Fibroblast of lung (primary cell): ENCODE data around the gene CCDC158. TPM values are rescaled to one million over a fixed set of nuclear protein-coding genes. Genes with fewer than 3 reads are reported as not detected.

Experiments
- DNase-seq, 2 donors: peaks; one replicate each; pipeline versions ENCODE4 v3.0.0 to v3.0.0-alpha.2; 2010; ENCODE audit warnings: low read depth in 2 of 2
- H2AFZ ChIP-seq: 2 replicates; pipeline ENCODE4 v1.5.1; 2012; ENCODE audit warnings: low read length, control low read depth, inconsistent platforms
- H3K27ac ChIP-seq: 2 replicates; pipeline ENCODE4 v1.5.1; 2011; ENCODE audit warnings: low read length, control low read depth; ENCODE audit not compliant: insufficient read depth
- H3K27me3 ChIP-seq: 2 replicates; pipeline ENCODE4 v1.5.1; 2011; ENCODE audit warnings: mild to moderate bottlenecking, low read length; ENCODE audit not compliant: control insufficient read depth, insufficient read depth
- H3K36me3 ChIP-seq: 2 replicates; pipeline ENCODE4 v1.5.1; 2011; ENCODE audit warnings: low read length; ENCODE audit not compliant: control insufficient read depth, insufficient read depth
- H3K4me1 ChIP-seq: 2 replicates; pipeline ENCODE4 v1.5.1; 2011; ENCODE audit warnings: low read length; ENCODE audit not compliant: control insufficient read depth, insufficient read depth; ENCODE audit errors: extremely low read depth
- H3K4me2 ChIP-seq: 2 replicates; pipeline ENCODE4 v1.5.1; 2011; ENCODE audit warnings: low read length, control low read depth; ENCODE audit not compliant: insufficient read depth; ENCODE audit errors: extremely low read depth
- H3K4me3 ChIP-seq, 4 experiments: fragments of 200-600 bp in 1 of 4; sonication (generic) in 1 of 4; replicated peaks in 1 of 4; 2 replicates each; pipeline ENCODE4 v1.5.1; 2011 to 2016; ENCODE audit warnings: low read length in 4 of 4, low read depth in 3 of 4, mild to moderate bottlenecking in 3 of 4, control low read depth in 2 of 4, inconsistent platforms in 1 of 4, mixed read lengths in 1 of 4; ENCODE audit not compliant: insufficient read depth in 1 of 4; ENCODE audit errors: control extremely low read depth in 1 of 4
- H3K79me2 ChIP-seq: 2 replicates; pipeline ENCODE4 v1.5.1; 2012; ENCODE audit warnings: mild to moderate bottlenecking, low read length, inconsistent platforms; ENCODE audit not compliant: control insufficient read depth, insufficient read depth
- H3K9ac ChIP-seq: 2 replicates; pipeline ENCODE4 v1.5.1; 2011; ENCODE audit warnings: mild to moderate bottlenecking, low read length, control low read depth; ENCODE audit not compliant: insufficient read depth
- H3K9me3 ChIP-seq: 2 replicates; pipeline ENCODE4 v1.5.1; 2012; ENCODE audit warnings: low read depth, low read length; ENCODE audit not compliant: control insufficient read depth, insufficient read depth
- H4K20me1 ChIP-seq: 2 replicates; pipeline ENCODE4 v1.5.1; 2011; ENCODE audit warnings: low read length; ENCODE audit not compliant: control insufficient read depth, insufficient read depth; ENCODE audit errors: extremely low read depth
- CTCF ChIP-seq, 2 donors: IDR thresholded peaks in 1 of 2; conservative IDR thresholded peaks in 1 of 2; 1 replicate in 1 of 2; 2 replicates in 1 of 2; pipeline ENCODE4 v1.5.1; 2011 to 2012; ENCODE audit warnings: low read length in 2 of 2, control low read depth in 1 of 2, inconsistent platforms in 1 of 2, low read depth in 1 of 2, mild to moderate bottlenecking in 1 of 2
- EZH2 ChIP-seq: IDR thresholded peaks from 2 replicates; pipeline ENCODE4 v1.5.1; 2012; ENCODE audit warnings: low read length, control low read depth, mild to moderate bottlenecking; ENCODE audit errors: missing control alignments
- polyA plus RNA-seq, 2 donors: library from polyadenylated mRNA; depleted of rRNA in 1 of 2; stranded (reverse) in 1 of 2; unstranded in 1 of 2; fragments of >200 nt; gene quantifications; 2 replicates each; pipeline ENCODE4 v1.2.1, GENCODE V29; 2011 to 2012; ENCODE audit warnings: missing spikeins in 1 of 2
- total RNA-seq: library from RNA; depleted of rRNA; stranded (reverse); fragments of >200 nt; gene quantifications from 2 replicates; pipeline ENCODE4 v1.2.1, GENCODE V29; 2014

Gene CCDC158
- total and polyA plus RNA-seq, 2 donors (not counting 1 experiment from before 2014, with no cell fraction given) = 0.15 to 1.5 TPM

DNA sequence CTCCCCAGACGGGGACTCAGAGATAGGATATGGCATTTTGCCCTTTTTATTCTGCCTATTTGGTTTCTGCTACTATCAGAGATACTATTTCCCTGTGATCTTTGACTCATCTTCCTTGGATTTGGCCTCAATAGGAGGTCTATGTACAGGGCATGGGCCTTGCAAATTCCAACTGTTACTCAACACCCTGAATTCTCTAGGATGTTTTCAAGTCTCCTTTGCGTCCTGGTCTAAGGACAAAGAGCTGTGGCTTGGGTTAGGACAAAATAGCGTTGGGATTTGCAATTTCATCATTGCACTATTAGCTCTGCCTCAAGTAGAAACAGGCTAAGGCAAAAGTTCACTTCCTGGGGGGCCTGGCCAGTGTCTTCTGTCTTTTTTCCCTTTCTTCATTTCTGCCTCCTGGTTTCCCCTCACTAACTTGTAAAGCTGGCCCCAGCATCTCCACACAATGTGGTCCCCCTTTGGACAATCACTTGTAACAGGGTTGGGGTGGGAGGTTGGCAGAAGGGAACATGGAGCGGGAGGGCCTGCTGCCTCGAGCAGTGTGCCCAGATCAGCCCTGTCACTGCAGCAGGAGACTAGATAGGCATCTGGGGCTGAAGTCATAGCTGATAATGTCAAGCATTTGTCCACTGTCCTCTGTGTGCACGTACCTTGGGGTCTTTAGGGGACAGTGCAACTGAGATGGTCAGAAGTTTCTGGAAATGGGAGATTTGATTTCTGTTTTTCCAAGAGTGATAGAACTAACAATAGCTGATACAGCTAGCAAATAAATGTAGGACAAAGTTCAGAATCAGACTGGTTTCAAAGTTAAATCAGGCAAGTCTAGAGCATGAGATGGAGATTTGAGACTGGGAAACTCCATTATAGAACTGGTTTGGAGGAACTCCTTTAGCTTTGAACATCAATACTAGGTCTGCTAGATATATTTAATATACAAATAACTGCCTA is 140.2 kb downstream of the CCDC158 start:
- TF ChIP-seq EZH2 = no peak
- Histone ChIP-seq H3K27me3 (no peaks in the 10 kb centered on the region), H2AFZ (no peak overlapping the region), H3K36me3 (no peaks in the 10 kb centered on the region), H3K4me1 (no peaks in the 10 kb centered on the region), H3K4me2 (no peak overlapping the region), H4K20me1 (no peaks in the 10 kb centered on the region), H3K27ac (no peak overlapping the region), H3K9me3 (no peaks in the 10 kb centered on the region), H3K4me3 (no peak overlapping the region), H3K79me2 (no peaks in the 10 kb centered on the region), H3K9ac (no peak overlapping the region)
- no peak for DNase-seq

DNA sequence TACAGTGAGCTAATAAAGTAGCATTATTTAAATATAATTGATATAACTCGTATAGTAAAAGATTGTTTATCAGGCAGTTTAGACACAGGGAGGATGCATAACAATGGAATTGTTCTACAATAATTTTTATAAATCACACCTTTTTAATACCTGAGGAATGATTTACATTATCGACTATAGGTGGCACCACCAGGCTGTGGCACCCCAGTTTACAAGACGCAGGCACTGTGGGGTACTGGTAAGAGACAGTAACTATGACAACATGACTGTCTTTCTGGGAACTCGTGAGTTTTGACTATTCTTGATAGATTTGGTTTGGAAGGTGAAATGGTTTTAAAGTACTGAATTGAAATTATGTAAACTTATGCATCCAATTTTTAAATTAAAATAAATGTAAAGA is 141.5 kb downstream of the CCDC158 start:
- Histone ChIP-seq H3K4me2 (no peak overlapping the region), H3K4me3 (no peak overlapping the region)

GRCh38 chr4:76278583-76278982 is 142.4 kb downstream of the CCDC158 start:
- H3K9ac ChIP-seq = no peak overlapping the region

More for the DNA sequence above, 141.5 kb downstream of the CCDC158 start:
- no peaks in the 10 kb centered on the region for H4K20me1 ChIP-seq
- H2AFZ ChIP-seq = no peak overlapping the region
- H3K36me3 ChIP-seq = no peaks in the 10 kb centered on the region
- no peak overlapping the region for H3K27ac ChIP-seq
- no peaks in the 10 kb centered on the region for H3K27me3 ChIP-seq
- no peaks in the 10 kb centered on the region for H3K9me3 ChIP-seq
- no peak for TF ChIP-seq CTCF (conservative IDR thresholded peaks at IDR 0.05 in 1 of 2, IDR thresholded peaks at IDR 0.05 in 1 of 2; ENCODE audit: low read depth in 1 of 2, low read length in 2 of 2)
- no peak overlapping the region for H3K9ac ChIP-seq
- no peak for DNase-seq
- H3K4me1 ChIP-seq = no peaks in the 10 kb centered on the region
- H3K79me2 ChIP-seq = no peaks in the 10 kb centered on the region

More at GRCh38 chr4:76278583-76278982, 142.4 kb downstream of the CCDC158 start:
- no peak overlapping the region for H3K4me2 ChIP-seq
- TF ChIP-seq EZH2 = no peak
- no peak for TF ChIP-seq CTCF (conservative IDR thresholded peaks at IDR 0.05 in 1 of 2, IDR thresholded peaks at IDR 0.05 in 1 of 2; ENCODE audit: low read depth in 1 of 2, low read length in 2 of 2)
- H3K4me1 ChIP-seq = no peaks in the 10 kb centered on the region
- H3K9me3 ChIP-seq = no peaks in the 10 kb centered on the region
- no peak overlapping the region for H3K4me3 ChIP-seq
- H3K27ac ChIP-seq = no peak overlapping the region
- no peaks in the 10 kb centered on the region for H3K36me3 ChIP-seq
- DNase-seq = no peak
- H4K20me1 ChIP-seq = no peaks in the 10 kb centered on the region
- H2AFZ ChIP-seq = no peak overlapping the region
- no peaks in the 10 kb centered on the region for H3K79me2 ChIP-seq
- H3K27me3 ChIP-seq = no peaks in the 10 kb centered on the region
